OCI-LY7 (cell line): Measurements from ENCODE around the gene USP25. TPM values are rescaled to one million over a fixed set of nuclear protein-coding genes. Genes with fewer than 3 reads are reported as not detected.

Source experiments
- BruUV-seq: library from RNA; stranded (reverse); fragments of 400-500 nt; replicated peaks from 2 replicates; lab custom pipeline; 2021; lab: Mats Ljungman, UMichigan
- CTCF ChIA-PET: fragments of 300-600 bp; sonication (Branson Sonifier 250); formaldehyde crosslinking; loops from one replicate; lab custom pipeline; 2022; ENCODE audit warnings: antibody characterized with exemption; ENCODE audit not compliant: unreplicated experiment; lab: Charles Lee
- POLR2A ChIA-PET: fragments of 300-600 bp; sonication (Branson Sonifier 250); formaldehyde crosslinking; loops from one replicate; lab custom pipeline; 2022; ENCODE audit warnings: antibody characterized with exemption; lab: Charles Lee
- DNase-seq: peaks from one replicate; pipeline ENCODE4 v3.0.0-alpha.2; 2015; ENCODE audit warnings: low spot score
- H2AFZ ChIP-seq: fragments of 200-600 bp; sonication (generic), shearing (Covaris generic); 2 replicates; pipeline ENCODE4 v1.6.1; 2014; ENCODE audit warnings: mild to moderate bottlenecking, antibody characterized with exemption, low read length, moderate library complexity
- H3K27ac ChIP-seq: fragments of 200-600 bp; sonication (generic); 2 replicates; pipeline ENCODE4 v1.5.1; 2014; ENCODE audit warnings: mixed run types, low read depth, mild to moderate bottlenecking, moderate library complexity, low read length, inconsistent platforms; ENCODE audit not compliant: poor library complexity, severe bottlenecking
- H3K36me3 ChIP-seq: fragments of 200-600 bp; sonication (generic); 2 replicates; pipeline ENCODE4 v1.6.1; 2014; ENCODE audit warnings: mild to moderate bottlenecking, antibody characterized with exemption, low read length, moderate library complexity, mixed read lengths; ENCODE audit not compliant: insufficient read depth
- H3K4me1 ChIP-seq: fragments of 200-600 bp; sonication (generic); 2 replicates; pipeline ENCODE4 v1.5.1; 2014; ENCODE audit warnings: mild to moderate bottlenecking, low read length; ENCODE audit not compliant: insufficient read depth, poor library complexity, severe bottlenecking
- H3K4me2 ChIP-seq: fragments of 200-600 bp; sonication (generic); 2 replicates; pipeline ENCODE4 v1.6.1; 2014; ENCODE audit warnings: mild to moderate bottlenecking, low read length
- H3K4me3 ChIP-seq: fragments of 200-600 bp; sonication (generic); 2 replicates; pipeline ENCODE4 v1.5.1; 2014; ENCODE audit warnings: mild to moderate bottlenecking, low read depth, low read length; ENCODE audit not compliant: poor library complexity, severe bottlenecking
- H3K79me2 ChIP-seq: fragments of 200-600 bp; sonication (generic); 2 replicates; pipeline ENCODE4 v1.6.1; 2016; ENCODE audit warnings: low read depth, mild to moderate bottlenecking, low read length, moderate library complexity, mixed read lengths; ENCODE audit not compliant: insufficient read depth
- H3K9me2 ChIP-seq: fragments of 200-600 bp; sonication (generic); 2 replicates; pipeline ENCODE4 v1.6.1; 2016; ENCODE audit warnings: mild to moderate bottlenecking, low read length, mixed read lengths; ENCODE audit not compliant: insufficient read depth
- H3K9me3 ChIP-seq: fragments of 200-600 bp; sonication (generic); 2 replicates; pipeline ENCODE4 v1.6.1; 2014; ENCODE audit warnings: mild to moderate bottlenecking, mixed run types, low read length, mixed read lengths
- H4K20me1 ChIP-seq: fragments of 200-600 bp; sonication (generic); 2 replicates; pipeline ENCODE4 v1.6.1; 2014; ENCODE audit warnings: mild to moderate bottlenecking, antibody characterized with exemption, low read length, moderate library complexity, mixed read lengths; ENCODE audit not compliant: insufficient read depth
- EZH2phosphoT487 ChIP-seq: fragments of 200-600 bp; sonication (generic); IDR thresholded peaks from 2 replicates; pipeline ENCODE4 v1.6.1; 2018; ENCODE audit warnings: low read depth, borderline replicate concordance, mild to moderate bottlenecking, mixed run types, antibody characterized with exemption, low read length, moderate library complexity, mixed read lengths
- intact Hi-C: fragments of 100-400 bp; cut with micrococcal nuclease; formaldehyde crosslinking; loops from one replicate; pipeline ENCODE4 v1.10.0; 2022; ENCODE audit not compliant: unreplicated experiment
- total RNA-seq, 2 experiments: library from RNA; depleted of rRNA in 1 of 2; stranded (reverse); fragments of >200 nt in 1 of 2; shearing (Covaris generic) in 1 of 2; gene quantifications; 2 replicates each; pipeline ENCODE4 v1.2.3, GENCODE V29; 2014 to 2022
- TF ChIP-seq, protein P1 (sequence below): fragments of 200-600 bp; sonication (generic); conservative IDR thresholded peaks from 2 replicates; pipeline ENCODE4 v1.5.1; 2014; ENCODE audit warnings: mild to moderate bottlenecking, antibody characterized with exemption, low read length, moderate library complexity, mixed read lengths

The USP25 gene
- total RNA-seq, 2 experiments from 2014 or later = 25.1 to 28.1 TPM

DNA sequence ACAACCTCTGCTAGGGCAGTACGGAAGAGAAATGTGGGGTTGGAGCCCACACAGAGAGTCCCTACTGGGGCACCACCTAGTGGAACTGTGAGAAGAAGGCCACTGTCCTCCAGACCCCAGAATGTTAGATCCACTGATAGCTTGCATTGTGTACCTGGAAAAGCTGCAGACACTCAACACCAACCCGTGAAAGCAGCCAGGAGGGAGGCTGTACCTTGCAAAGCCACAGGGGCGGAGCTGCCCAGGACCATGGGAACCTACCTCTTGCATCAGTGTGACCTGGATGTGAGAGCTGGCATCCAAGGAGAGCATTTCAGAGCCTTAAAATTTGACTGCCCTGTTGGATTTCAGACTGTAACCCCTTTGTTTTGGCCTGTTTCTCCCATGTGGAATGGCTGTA lies 85.5 kb downstream of the USP25 start:
- TF ChIP-seq, protein P1, sequence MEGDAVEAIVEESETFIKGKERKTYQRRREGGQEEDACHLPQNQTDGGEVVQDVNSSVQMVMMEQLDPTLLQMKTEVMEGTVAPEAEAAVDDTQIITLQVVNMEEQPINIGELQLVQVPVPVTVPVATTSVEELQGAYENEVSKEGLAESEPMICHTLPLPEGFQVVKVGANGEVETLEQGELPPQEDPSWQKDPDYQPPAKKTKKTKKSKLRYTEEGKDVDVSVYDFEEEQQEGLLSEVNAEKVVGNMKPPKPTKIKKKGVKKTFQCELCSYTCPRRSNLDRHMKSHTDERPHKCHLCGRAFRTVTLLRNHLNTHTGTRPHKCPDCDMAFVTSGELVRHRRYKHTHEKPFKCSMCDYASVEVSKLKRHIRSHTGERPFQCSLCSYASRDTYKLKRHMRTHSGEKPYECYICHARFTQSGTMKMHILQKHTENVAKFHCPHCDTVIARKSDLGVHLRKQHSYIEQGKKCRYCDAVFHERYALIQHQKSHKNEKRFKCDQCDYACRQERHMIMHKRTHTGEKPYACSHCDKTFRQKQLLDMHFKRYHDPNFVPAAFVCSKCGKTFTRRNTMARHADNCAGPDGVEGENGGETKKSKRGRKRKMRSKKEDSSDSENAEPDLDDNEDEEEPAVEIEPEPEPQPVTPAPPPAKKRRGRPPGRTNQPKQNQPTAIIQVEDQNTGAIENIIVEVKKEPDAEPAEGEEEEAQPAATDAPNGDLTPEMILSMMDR = no peak
- no peak for TF ChIP-seq EZH2phosphoT487
- POLR2A ChIA-PET = interaction anchor here (0.6 to 1.7 kb wide), 3 partner anchors 12 to 67 kb away, joined by 3 to 4 read pairs (median 3); no protein-coding TSS in a partner anchor
- no peak for DNase-seq
- Histone ChIP-seq H3K4me1 (no peaks in the 10 kb centered on the region), H2AFZ (no peak overlapping the region), H3K4me3 (no peak overlapping the region), H3K4me2 (no peak overlapping the region), H3K36me3 (peaks cover 24% of the 10 kb centered on the region), H3K27ac (no peak overlapping the region), H3K79me2 (no peaks in the 10 kb centered on the region), H4K20me1 (no peaks in the 10 kb centered on the region), H3K9me3 (no peaks in the 10 kb centered on the region), H3K9me2 (no peaks in the 10 kb centered on the region)
- no TSS peak for BruUV-seq
- intact Hi-C loops = loop anchor here (5.0 kb wide), 1 partner anchor 83 kb away; no protein-coding TSS in a partner anchor
- CTCF ChIA-PET = no interaction called here

GRCh38 chr21:15820327-15820726 lies 90.5 kb downstream of the USP25 start:
- ChIA-PET CTCF (no interaction called here), POLR2A (interaction anchor here (0.7 to 2.2 kb wide), 4 partner anchors 10 to 278 kb away, joined by 3 to 11 read pairs (median 4); no protein-coding TSS in a partner anchor)
- H3K79me2 ChIP-seq = no peaks in the 10 kb centered on the region
- H3K9me3 ChIP-seq = no peaks in the 10 kb centered on the region
- H3K9me2 ChIP-seq = no peaks in the 10 kb centered on the region
- peaks cover 17% of the 10 kb centered on the region for H3K36me3 ChIP-seq
- H3K27ac ChIP-seq = no peak overlapping the region
- H2AFZ ChIP-seq = no peak overlapping the region
- H3K4me1 ChIP-seq = no peaks in the 10 kb centered on the region
- no peaks in the 10 kb centered on the region for H4K20me1 ChIP-seq
- DNase-seq = no peak
- no peak for TF ChIP-seq EZH2phosphoT487
- TF ChIP-seq, protein P1 = no peak
- intact Hi-C loops = no loop called here
- no peak overlapping the region for H3K4me2 ChIP-seq
- no peak overlapping the region for H3K4me3 ChIP-seq
- BruUV-seq = no TSS peak

DNA sequence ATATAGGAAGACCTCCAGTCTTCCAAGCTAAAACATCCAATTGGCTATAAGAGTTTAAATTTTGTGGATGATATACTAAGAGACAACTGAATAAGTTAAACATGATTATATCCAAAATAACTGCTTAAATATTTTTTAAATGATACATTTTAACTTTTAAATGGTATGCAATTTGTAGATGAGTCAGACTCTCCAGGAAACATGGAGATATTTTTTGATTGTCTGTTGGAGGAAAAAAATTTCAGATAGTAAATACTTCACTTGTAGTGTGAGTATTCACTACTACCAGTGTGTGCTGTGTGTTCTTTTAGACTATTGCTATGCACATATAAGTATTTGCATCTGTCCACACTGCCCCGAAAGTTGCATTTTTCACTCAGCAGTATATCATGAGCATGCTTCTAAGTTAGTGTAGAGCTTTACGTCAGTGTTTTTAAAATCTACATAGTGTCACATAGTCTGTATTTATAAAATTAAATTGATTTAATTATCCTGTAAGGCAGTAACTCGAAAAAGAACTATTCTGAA lies 91.1 kb downstream of the USP25 start:
- no peak for DNase-seq
- Histone ChIP-seq H2AFZ (no peak overlapping the region), H4K20me1 (no peaks in the 10 kb centered on the region), H3K9me2 (no peaks in the 10 kb centered on the region), H3K9me3 (no peaks in the 10 kb centered on the region), H3K4me2 (no peak overlapping the region), H3K4me3 (no peak overlapping the region), H3K27ac (no peak overlapping the region), H3K36me3 (peaks cover 11% of the 10 kb centered on the region; the same call in 1 of the 2 replicates), H3K4me1 (no peaks in the 10 kb centered on the region), H3K79me2 (no peaks in the 10 kb centered on the region)
- no TSS peak for BruUV-seq
- POLR2A ChIA-PET = interaction anchor here (0.5 to 2.2 kb wide), 5 partner anchors 9 to 147 kb away, joined by 3 to 11 read pairs (median 6); no protein-coding TSS in a partner anchor
- no peak for TF ChIP-seq EZH2phosphoT487
- TF ChIP-seq, protein P1 = no peak
- CTCF ChIA-PET = no interaction called here
- intact Hi-C loops = no loop called here
